GM10266 (cell line): ENCODE results near the gene CNDP2.

Source experiments
- DNase-seq: peaks from one replicate; pipeline ENCODE4 v3.0.0; 2012; ENCODE audit errors: extremely low spot score
- TF ChIP-seq, protein P1 (sequence below): IDR thresholded peaks from 2 replicates; pipeline ENCODE4 v1.5.1; 2012; ENCODE audit warnings: mild to moderate bottlenecking, low read depth; ENCODE audit not compliant: control insufficient read depth, insufficient read depth; ENCODE audit errors: missing control alignments

CNDP2 gene

DNA sequence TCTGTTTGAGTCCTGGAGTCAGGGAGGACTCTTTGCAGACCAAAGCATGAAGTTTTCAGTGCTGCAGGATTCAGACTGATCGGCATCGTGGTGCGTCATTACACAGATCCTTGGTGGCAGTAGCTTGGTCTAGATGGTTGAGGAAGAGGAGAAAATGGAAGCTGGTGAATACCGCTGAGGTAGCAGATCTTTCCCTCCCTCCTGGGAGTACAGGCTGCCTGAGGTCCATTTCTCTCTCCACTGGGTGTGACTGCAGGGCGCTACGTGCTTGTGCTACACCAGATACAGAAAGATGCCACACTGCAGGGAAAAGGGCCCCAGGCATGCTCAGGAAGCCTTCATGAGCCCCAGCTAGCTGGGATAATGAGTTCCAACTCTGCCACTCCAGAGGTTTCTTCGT lies 34.9 kb downstream of the CNDP2 start:
- no peak for DNase-seq
- TF ChIP-seq, protein P1, sequence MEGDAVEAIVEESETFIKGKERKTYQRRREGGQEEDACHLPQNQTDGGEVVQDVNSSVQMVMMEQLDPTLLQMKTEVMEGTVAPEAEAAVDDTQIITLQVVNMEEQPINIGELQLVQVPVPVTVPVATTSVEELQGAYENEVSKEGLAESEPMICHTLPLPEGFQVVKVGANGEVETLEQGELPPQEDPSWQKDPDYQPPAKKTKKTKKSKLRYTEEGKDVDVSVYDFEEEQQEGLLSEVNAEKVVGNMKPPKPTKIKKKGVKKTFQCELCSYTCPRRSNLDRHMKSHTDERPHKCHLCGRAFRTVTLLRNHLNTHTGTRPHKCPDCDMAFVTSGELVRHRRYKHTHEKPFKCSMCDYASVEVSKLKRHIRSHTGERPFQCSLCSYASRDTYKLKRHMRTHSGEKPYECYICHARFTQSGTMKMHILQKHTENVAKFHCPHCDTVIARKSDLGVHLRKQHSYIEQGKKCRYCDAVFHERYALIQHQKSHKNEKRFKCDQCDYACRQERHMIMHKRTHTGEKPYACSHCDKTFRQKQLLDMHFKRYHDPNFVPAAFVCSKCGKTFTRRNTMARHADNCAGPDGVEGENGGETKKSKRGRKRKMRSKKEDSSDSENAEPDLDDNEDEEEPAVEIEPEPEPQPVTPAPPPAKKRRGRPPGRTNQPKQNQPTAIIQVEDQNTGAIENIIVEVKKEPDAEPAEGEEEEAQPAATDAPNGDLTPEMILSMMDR: no peak

DNA sequence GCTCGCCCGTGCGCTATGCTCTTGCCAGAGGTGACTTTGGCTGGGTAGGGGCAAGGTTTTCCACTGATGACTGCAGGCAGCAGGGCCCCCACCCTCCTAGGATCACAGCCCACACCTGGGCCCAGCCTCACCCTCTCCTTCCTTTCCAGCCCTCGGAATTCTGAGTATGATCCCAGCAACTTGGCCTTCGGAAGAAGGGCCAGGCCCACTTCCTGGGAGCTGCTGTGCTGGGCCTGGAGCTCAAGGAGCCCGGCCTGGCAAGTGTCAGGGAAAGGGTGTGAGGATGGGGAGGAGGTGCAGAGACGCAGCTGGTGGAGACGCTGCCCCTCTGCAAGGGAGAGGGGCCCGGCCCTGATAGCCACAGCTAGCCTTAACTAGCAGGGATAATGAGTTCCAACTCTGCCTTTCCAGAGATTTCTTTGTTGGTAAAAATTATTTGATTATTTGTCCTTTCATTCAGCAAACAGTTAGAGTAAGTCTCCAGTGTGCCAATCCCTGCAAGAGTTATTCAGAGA lies 36.4 kb downstream of the CNDP2 start:
- DNase-seq: no peak
- TF ChIP-seq, protein P1: no peak

DNA sequence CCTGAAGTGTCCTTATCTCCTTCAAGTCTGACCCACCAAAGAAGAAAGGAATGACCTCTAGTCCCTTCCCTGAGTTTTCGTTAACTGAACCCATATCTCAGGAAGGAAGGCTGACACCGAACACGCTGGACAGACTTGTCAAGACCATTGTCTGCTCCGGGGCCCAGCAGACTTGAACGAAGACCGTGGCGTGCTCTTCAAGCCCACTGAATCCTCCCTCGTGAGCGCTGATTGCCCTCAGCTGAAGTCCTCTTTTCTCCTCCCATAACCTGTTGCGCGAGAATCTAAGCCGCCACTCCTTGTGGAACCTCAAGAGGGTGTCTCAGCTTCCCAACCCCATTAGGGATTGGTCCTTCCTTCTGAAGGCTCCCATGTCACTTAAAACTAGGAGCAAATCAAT lies 37.5 kb downstream of the CNDP2 start:
- DNase-seq: no peak
- TF ChIP-seq, protein P1: no peak

DNA sequence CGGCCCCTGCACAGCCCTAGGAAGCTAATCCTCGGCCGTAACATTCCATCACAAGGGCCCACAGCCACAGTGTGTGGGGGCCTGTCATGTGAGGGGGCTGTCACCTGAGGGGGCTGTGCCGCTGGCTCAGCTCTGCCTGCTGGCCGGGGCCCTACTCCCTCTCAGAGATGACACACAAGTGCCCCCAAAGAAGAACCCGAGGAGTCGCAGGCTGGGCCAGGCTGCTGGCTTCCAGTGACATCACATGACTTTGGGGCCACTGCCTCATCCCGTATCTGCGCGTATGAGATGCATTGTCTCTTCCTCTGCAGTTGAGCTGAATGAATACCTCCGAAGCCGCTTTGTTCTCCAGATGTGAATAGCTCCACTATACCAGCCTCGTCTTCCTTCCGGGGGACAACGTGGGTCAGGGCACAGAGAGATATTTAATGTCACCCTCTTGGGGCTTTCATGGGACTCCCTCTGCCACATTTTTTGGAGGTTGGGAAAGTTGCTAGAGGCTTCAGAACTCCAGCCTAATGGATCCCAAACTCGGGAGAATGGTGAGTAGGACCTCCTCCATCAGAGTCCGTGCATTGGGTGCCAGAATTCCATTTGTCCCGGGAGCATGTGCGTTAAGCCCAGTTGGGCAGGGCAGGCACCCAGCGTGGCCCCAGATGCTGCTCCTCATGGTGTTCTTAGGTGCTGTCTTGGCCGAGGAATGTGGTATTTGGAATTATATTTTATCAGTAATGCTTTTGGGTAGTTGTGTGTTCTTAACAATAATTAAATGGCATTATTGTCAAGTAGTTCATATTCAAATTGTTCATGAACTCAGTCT lies 38.2 kb downstream of the CNDP2 start, which contains the start of gene CNDP1:
TSS of gene CNDP1 (plus strand) at position 351 of the 820 bp plus-strand sequence. CDS start at position 519, 168 bp downstream.
- TF ChIP-seq, protein P1: no peak
- DNase-seq: no peak

DNA sequence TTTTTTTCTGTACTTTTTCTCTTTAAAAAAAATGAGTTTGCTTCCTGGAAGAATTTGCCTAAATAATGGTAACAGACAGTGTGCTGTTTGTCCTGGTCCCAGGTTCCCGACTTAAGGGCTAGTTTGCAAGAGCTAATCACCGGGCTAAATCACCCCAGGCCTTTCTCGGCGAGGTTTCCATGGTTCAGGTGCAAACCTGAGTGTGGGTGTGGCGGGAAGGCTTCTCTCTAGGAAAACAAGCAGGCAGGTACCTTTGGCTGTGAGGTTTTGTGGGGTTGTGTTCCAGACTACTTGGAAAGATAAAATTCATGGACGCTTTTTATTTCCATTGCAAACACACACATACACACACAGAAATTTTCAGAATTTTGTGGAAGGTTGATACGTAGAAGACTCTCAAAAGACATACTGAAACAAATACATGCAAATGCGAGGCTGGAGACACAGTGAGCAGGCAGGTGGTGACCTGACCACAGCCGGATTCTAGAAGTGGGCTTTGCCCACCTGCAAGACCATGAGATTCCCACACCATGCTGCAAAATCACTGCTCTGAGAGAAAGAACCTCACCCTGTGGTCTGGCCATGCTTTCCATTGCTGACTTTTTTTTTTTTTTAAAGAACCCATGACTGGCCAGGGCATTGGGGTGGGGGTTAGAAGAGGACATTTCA lies 39.0 kb downstream of the CNDP2 start:
- TF ChIP-seq, protein P1: no peak
- DNase-seq: no peak

DNA sequence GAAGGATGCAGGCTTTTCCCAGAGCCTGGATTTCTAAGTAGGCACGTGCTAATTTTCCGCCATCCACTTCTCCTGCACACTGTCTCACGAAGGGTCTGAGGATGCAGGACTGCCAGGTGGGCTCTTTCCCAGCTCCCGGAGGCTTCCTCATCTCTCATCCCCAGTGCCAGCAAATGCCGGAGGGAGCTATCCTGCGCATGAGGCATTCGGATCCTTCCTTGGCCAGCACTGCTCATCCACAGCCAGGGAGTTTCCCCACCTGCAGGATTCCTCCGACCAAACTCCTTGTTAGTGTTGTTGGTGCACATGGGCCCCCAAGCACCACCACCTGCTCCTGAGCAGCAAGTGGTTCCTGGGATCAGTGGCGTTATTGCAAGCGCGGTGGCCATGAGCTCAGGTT lies 43.1 kb downstream of the CNDP2 start:
- TF ChIP-seq, protein P1: no peak
- DNase-seq: no peak
